Activated CD4-positive, alpha-beta T cell treated with anti-CD3 and anti-CD28 coated beads for 4 hours (primary cell): ENCODE results near the gene PZP.
"Not testable (repeated sequence)": the region's sequence is repeated elsewhere in the genome, so short reads cannot be mapped to it uniquely, and the experiment has no call there.

Experiments used
- DNase-seq, 2 donors: peaks; one replicate each; pipeline ENCODE4 v3.0.0-alpha.2; 2020

The PZP gene

GRCh38 chr12:9208229-9208628, at the start of gene PZP:
TSS of gene PZP (minus strand) at chr12:9208395. CDS start at chr12:9208341, 54 bp downstream.
- no peak for DNase-seq

DNA sequence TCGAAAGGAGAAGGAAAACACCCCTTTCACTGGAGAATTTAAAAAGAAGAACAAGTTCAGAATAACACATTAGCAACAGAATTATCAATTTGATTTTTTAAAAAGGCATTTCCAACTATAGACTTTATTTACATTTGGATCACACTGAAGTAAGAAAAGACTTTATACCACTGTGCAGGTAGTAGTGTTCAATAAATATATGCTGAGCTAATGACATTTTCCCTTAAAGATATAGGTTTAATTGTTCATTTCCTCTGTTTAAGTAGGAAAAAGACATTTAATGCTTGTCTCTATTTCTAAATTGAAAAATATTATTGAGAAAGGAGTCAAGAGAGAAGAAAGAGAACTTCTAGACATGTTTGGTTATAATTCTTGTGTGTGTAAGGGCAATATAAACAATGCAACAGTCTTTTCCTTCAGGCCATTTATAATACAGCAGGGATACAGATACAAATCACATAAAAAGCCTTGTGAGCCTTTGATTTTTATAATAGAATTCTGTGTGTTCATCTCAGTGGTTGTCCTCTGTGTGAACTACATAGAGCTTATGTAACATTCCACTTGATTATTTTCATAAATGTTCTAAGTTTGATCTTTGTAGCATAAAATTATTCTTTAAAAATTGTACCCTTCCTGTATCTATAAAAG, 48.7 kb upstream of the PZP start:
- DNase-seq: no peak

DNA sequence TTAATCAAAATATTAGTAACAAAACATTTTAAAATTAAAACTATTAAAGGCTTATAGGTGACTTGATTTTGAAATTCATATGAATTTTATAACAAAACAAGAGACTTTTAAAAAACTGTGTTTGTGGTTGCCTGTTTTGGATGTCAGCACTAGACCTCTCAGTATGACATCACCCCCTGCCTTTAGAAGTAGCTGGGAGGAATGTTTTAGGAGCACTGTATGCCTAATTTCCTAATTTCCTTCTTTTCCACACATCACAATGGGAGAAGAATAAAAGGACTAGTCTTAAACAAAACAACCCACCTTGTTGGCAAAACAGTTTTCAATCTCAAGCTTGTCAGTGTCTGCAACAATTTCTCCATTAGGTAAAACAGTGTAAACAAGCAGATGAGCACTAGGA, 48.1 kb upstream of the PZP start:
- no peak for DNase-seq

GRCh38 chr12:9255837-9256236, 47.6 kb upstream of the PZP start:
- DNase-seq: no peak

GRCh38 chr12:9253464-9253863, 45.3 kb upstream of the PZP start:
- no peak for DNase-seq

DNA sequence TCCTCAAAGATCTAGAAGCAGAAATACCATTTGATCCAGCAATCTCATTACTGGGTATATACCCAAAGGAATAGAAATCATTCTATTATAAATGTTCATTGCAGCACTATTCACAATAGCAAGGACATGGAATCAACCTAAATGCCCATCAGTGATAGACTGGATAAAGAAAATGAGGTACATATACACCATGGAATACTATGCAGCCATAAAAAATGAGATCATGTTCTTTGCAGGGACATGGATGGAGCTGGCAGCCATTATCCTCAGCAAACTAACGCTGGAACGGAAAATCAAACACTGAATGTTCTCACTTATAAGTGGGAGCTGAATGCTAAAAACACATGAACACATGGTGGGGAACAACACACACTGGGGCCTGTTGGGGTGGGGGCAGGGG, 44.6 kb upstream of the PZP start:
- DNase-seq: not testable (repeated sequence)

- no peak for DNase-seq
Measured at GRCh38 chr12:9252256-9252655, 44.1 kb upstream of the PZP start.

DNA sequence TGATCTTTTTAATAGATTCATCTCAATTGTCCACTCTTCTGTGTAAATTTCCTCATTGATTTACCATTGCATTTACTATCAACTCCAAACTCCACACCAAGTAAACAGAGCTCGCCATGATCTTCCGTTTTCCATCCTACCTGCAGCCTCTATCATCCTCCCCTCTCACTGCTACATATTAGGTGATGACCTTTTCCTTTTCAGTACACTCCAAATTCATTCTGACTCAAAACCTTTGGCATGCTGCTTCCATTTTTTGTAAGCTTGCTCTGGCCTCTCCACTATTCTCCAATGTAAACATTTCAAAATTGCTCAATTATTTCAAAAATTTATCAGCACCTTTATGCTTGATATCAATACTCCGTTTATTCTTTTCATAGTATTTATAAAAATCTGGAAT, 40.2 kb upstream of the PZP start:
- no peak for DNase-seq

GRCh38 chr12:9244894-9245293, 36.7 kb upstream of the PZP start:
- DNase-seq: no peak

DNA sequence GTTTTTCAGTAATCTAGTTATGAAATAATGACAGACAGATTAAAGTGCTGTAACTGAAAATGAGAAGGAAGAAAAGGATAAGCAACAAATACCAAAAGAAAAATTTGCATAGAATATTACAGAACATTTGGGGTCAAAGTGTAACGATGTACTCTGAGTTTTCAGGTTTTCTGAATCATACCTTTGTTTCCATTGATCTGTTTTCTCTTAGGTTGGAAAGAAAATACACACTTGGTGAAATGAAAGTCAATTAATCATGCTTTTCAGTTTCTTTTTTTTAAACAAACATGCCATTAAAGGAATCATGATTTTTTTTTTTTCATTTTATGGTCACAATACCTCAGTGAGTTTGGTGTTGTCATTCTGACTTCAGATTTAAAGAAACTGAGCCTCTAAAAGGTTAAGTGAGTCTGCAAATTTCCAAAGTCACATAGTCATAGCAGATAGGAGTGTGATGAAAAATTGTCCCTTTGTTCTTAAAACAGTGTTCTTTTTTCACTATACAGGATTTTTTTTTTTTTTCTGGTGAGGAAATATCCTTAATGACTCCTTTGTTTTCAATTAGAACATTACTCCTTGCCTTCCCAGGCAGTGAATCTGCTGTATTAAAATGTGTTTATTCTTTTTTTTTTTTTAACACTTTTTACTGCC, 35.9 kb upstream of the PZP start:
- DNase-seq: no peak

DNA sequence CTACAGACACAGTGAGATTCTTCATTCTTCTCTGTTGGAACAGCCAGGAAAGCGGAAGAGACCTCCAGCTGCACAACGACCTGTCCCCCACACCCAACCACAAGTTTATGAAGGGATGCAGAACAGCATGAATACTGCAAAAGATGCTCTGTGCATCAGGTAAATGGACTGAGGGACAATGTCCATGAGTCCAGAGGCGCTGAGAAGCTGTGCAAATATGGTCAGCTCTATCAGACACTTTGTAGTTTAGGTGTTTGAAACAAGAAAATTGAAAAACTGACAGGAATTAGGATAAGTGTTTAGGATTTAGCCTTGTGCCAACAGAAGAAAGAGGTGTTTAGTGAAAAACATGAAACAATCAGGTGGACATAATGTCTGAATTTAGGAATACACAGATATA, 33.1 kb upstream of the PZP start:
- DNase-seq: no peak

GRCh38 chr12:9240776-9241175, 32.6 kb upstream of the PZP start:
- no peak for DNase-seq

GRCh38 chr12:9240004-9240635, 31.9 kb upstream of the PZP start:
- peak; percentile 12 to 17 for DNase-seq

DNA sequence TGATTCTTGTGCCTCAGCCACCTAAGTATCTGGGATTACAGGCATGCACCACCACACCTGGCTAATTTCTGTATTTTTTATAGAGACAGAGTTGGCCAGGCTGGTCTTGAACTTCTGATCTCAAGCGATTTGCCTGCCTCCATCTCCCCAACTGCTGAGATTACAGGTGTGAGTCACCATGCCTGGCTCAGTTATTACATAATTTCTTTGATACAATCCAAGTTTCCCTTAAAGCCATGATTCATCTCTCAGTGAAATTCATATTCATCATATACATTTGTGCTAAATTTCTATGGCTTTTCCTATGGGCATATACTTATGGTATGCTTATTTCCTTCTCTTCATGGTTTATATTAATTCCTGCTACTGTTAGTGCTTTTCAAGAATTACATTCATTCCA, 29.1 kb upstream of the PZP start:
- no peak for DNase-seq

DNA sequence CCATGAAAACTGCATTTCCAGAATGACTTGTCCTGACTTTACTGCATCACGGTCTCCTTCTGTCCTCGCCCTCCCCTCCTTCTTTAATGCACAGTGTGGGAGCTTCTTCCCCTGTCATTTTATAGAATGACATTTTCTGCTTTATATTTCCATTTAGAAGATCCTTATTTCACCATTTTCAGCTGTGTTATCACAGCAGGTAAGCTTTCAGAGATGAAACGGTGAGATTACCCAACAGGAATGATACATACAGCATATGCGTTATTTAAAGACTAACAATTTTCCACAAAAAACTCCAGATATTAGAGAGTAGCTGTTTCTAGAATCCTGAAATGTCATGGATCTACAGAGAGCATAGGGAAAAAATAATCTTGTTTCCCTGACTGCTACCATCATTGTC, 27.3 kb upstream of the PZP start:
- no peak for DNase-seq

- DNase-seq: no peak
Measured at GRCh38 chr12:9227950-9228349, 19.8 kb upstream of the PZP start.

DNA sequence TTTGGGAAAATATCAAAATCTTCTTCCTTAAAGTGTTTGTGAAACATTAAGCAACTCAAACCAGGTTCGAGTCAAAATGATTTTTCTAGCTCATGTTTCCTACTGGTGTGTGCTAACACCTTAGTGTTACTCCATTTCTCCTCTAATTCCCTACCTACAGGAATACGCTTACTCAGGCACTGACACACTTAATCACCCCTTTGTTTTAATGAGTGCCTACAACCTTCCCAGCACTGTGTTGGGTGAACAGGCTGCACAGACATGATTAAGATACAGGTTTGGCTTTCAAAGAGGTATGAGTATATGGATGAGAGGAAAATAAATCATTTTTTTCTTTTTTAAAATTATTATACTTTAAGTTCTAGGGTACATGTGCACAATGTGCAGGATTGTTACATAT, 15.6 kb upstream of the PZP start:
- no peak for DNase-seq

GRCh38 chr12:9221483-9221882, 13.3 kb upstream of the PZP start:
- DNase-seq: no peak

- not testable (repeated sequence) for DNase-seq
Measured at GRCh38 chr12:9221011-9221410, 12.8 kb upstream of the PZP start.

GRCh38 chr12:9214534-9214933, 6.3 kb upstream of the PZP start:
- DNase-seq: no peak

GRCh38 chr12:9211687-9212086, 3.5 kb upstream of the PZP start:
- DNase-seq: no peak

GRCh38 chr12:9204380-9204779, 3.8 kb downstream of the PZP start:
- no peak for DNase-seq

DNA sequence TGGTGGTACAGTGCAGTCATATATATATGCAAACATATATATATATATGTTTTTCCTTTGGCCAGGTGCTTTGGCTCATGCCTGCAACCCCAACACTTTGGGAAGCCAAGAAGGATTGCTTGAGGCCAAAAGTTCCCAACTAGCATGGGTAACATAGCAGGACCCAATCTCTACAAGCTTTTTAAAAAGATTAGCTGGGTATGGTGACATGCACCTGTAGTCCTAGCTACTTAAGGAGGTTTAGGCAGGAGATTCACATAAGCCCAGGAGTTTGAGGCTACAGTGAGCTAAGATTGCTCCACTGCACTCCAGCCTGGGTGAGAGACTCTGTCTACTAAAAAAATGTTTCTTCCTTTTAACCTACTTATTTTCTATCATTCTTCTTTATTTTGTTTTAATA, 10.2 kb downstream of the PZP start:
- no peak for DNase-seq

DNA sequence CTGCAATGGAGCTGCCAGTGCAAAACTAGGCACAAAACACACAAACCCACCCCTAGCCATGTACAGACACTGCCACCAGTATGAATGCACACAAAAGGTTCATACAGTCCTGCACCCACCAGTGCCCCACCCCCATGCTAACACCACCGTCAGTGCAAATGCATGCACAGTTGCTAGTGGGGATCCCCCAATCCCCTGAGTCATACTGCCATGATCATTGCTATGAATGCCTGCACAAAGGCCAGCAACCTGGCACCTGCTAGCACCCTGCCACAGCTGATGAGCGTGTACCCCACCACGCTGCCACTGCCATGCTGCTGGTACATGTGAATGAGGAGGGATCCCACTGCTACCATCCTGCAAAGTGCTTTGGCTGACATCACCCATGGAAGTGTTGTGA, 23.9 kb downstream of the PZP start:
- DNase-seq: no peak

GRCh38 chr12:9180810-9181209, 27.4 kb downstream of the PZP start:
- no peak for DNase-seq
